DOHH2 (cell line): Measurements from ENCODE around the gene VWA5B2.

ENCODE experiments used
- H3F3A ChIP-seq: fragments of 200-600 bp; sonication (generic), shearing (Covaris generic); 2 replicates; pipeline ENCODE4 v1.6.0; 2016; ENCODE audit warnings: antibody characterized with exemption, mild to moderate bottlenecking; ENCODE audit not compliant: control insufficient read depth, insufficient read depth
- H3K27ac ChIP-seq: fragments of 200-600 bp; sonication (generic); 2 replicates; pipeline ENCODE4 v1.5.1; 2014; ENCODE audit warnings: low read depth, mild to moderate bottlenecking, low read length, moderate library complexity
- H3K27me3 ChIP-seq: fragments of 200-600 bp; sonication (generic); 2 replicates; pipeline ENCODE4 v1.6.1; 2014; ENCODE audit warnings: mild to moderate bottlenecking, low read length, mixed read lengths; ENCODE audit not compliant: control insufficient read depth
- H3K36me3 ChIP-seq: fragments of 200-600 bp; sonication (generic); 2 replicates; pipeline ENCODE4 v1.6.1; 2014; ENCODE audit warnings: mild to moderate bottlenecking, low read length, moderate library complexity, mixed read lengths; ENCODE audit not compliant: control insufficient read depth
- H3K4me1 ChIP-seq: fragments of 200-600 bp; sonication (generic); 2 replicates; pipeline ENCODE4 v1.6.1; 2014; ENCODE audit warnings: mild to moderate bottlenecking, low read length, mixed read lengths; ENCODE audit not compliant: control insufficient read depth
- H3K4me2 ChIP-seq: fragments of 200-600 bp; sonication (generic); 2 replicates; pipeline ENCODE4 v1.6.0; 2014; ENCODE audit warnings: mild to moderate bottlenecking, low read length, moderate library complexity
- H3K4me3 ChIP-seq: fragments of 200-600 bp; sonication (generic); 2 replicates; pipeline ENCODE4 v1.5.1; 2014; ENCODE audit warnings: mild to moderate bottlenecking, low read length, mixed read lengths
- H3K79me2 ChIP-seq: fragments of 200-600 bp; sonication (generic); 2 replicates; pipeline ENCODE4 v1.6.1; 2014; ENCODE audit warnings: mild to moderate bottlenecking, low read length, mixed read lengths; ENCODE audit not compliant: control insufficient read depth
- H3K9me2 ChIP-seq: fragments of 200-600 bp; sonication (generic); replicated peaks from 2 replicates; pipeline ENCODE4 v1.6.1; 2014; ENCODE audit warnings: mild to moderate bottlenecking, low read length, mixed read lengths; ENCODE audit not compliant: control insufficient read depth
- H3K9me3 ChIP-seq: fragments of 200-600 bp; sonication (generic); 2 replicates; pipeline ENCODE4 v1.6.1; 2014; ENCODE audit warnings: antibody characterized with exemption, low read length, mixed read lengths; ENCODE audit not compliant: control insufficient read depth, insufficient read depth
- H4K20me1 ChIP-seq: fragments of 200-600 bp; sonication (generic); 2 replicates; pipeline ENCODE4 v1.6.0; 2014; ENCODE audit warnings: low read depth, mild to moderate bottlenecking, antibody characterized with exemption, low read length, moderate library complexity; ENCODE audit not compliant: control insufficient read depth, insufficient read depth
- CTCF ChIP-seq: fragments of 200-600 bp; sonication (generic); IDR thresholded peaks from one replicate; pipeline ENCODE4 v1.5.1; 2014; ENCODE audit warnings: antibody characterized with exemption, mild to moderate bottlenecking, low read depth, low read length; ENCODE audit not compliant: poor library complexity, severe bottlenecking
- EZH2phosphoT487 ChIP-seq: fragments of 200-600 bp; sonication (generic); IDR thresholded peaks from 2 replicates; pipeline ENCODE4 v1.6.1; 2017; ENCODE audit warnings: borderline replicate concordance, mild to moderate bottlenecking, antibody characterized with exemption, low read length, moderate library complexity, mixed read lengths

VWA5B2 gene

GRCh38 chr3:184259878-184260723 lies 30.7 kb downstream of the VWA5B2 start:
- H3K4me1 ChIP-seq: peaks cover 14% of the 10 kb centered on the region; the same call in 1 of the 2 replicates
- no peak overlapping the region for H3K27ac ChIP-seq
- no peaks in the 10 kb centered on the region for H3K36me3 ChIP-seq
- H3K4me2 ChIP-seq: peak overlapping the region; percentile 61
- no peaks in the 10 kb centered on the region; the same call in 1 of the 2 replicates for H3F3A ChIP-seq
- H3K4me3 ChIP-seq: peak overlapping the region; percentile 58
- TF ChIP-seq CTCF (no peak), EZH2phosphoT487 (0 out of 2 replicates have a peak, but pooled peaks have one; percentile 40)
- H3K79me2 ChIP-seq: peaks cover 1% of the 10 kb centered on the region
- H4K20me1 ChIP-seq: no peaks in the 10 kb centered on the region
- H3K9me3 ChIP-seq: no peaks in the 10 kb centered on the region
- no peaks in the 10 kb centered on the region for H3K9me2 ChIP-seq
- peaks cover 28% of the 10 kb centered on the region for H3K27me3 ChIP-seq

- peaks cover 28% of the 10 kb centered on the region for H3K27me3 ChIP-seq
- no peak overlapping the region for H3K27ac ChIP-seq
- no peaks in the 10 kb centered on the region for H3K9me2 ChIP-seq
- no peak for TF ChIP-seq CTCF
- TF ChIP-seq EZH2phosphoT487: no peak
- no peaks in the 10 kb centered on the region for H3K9me3 ChIP-seq
- H3K79me2 ChIP-seq: no peaks in the 10 kb centered on the region
- peak overlapping the region; percentile 58 for H3K4me3 ChIP-seq
- H3K36me3 ChIP-seq: no peaks in the 10 kb centered on the region
- H3K4me1 ChIP-seq: peaks cover 14% of the 10 kb centered on the region; the same call in 1 of the 2 replicates
- H3K4me2 ChIP-seq: peak overlapping the region; percentile 61
- no peaks in the 10 kb centered on the region; the same call in 1 of the 2 replicates for H3F3A ChIP-seq
- H4K20me1 ChIP-seq: no peaks in the 10 kb centered on the region
These were observed 31.4 kb downstream of the VWA5B2 start for GRCh38 chr3:184260724-184261269.

GRCh38 chr3:184261270-184261853 lies 32.0 kb downstream of the VWA5B2 start, which contains the start of gene CAMK2N2:
Gene CAMK2N2, minus strand, starts transcription at chr3:184261553. Its CDS starts 268 bp downstream, at chr3:184261285.
- Histone ChIP-seq H4K20me1 (no peaks in the 10 kb centered on the region), H3K9me2 (no peaks in the 10 kb centered on the region), H3K4me2 (peak within 1 kb of the TSS; percentile 69), H3K36me3 (no peaks in the 10 kb centered on the region), H3K4me1 (peaks cover 14% of the 10 kb centered on the region; the same call in 1 of the 2 replicates), H3K27me3 (peaks cover 28% of the 10 kb centered on the region), H3K79me2 (no peaks in the 10 kb centered on the region), H3K4me3 (peak within 1 kb of the TSS; percentile 72), H3K27ac (no peak within 1 kb of the TSS), H3K9me3 (no peaks in the 10 kb centered on the region), H3F3A (no peaks in the 10 kb centered on the region; the same call in 1 of the 2 replicates)
- no peak for TF ChIP-seq EZH2phosphoT487
- TF ChIP-seq CTCF: no peak
